ENCODE results near the gene FOXK1. TPM values are rescaled to one million over a fixed set of nuclear protein-coding genes. Genes with fewer than 3 reads are reported as not detected.

FOXK1 gene
- total and polyA plus RNA-seq, 2 experiments from 2014 or later: 2.3 to 12.7 TPM

GRCh38 chr7:4799508-4800268 lies 117.6 kb downstream of the FOXK1 start:
- no peaks in the 10 kb centered on the region for H3K27me3 ChIP-seq (ENCODE audit: insufficient read depth)
- Mint-ChIP-seq H3K27me3 (ENCODE audit: insufficient read depth, low read depth, poor library complexity) (peaks cover 2% of the 10 kb centered on the region), H3K36me3 (ENCODE audit: low read depth) (no peaks in the 10 kb centered on the region; the same call in 2 of the 3 replicates), H3K27ac (no peak overlapping the region), H3K4me3 (no peak overlapping the region), H3K4me1 (peaks cover 7% of the 10 kb centered on the region; the same call in 2 of the 3 replicates), H3K9me3 (no peaks in the 10 kb centered on the region; the same call in 2 of the 3 replicates)
- H3K36me3 ChIP-seq (ENCODE audit: insufficient read depth): no peaks in the 10 kb centered on the region
- H3K79me2 ChIP-seq (replicated peaks; ENCODE audit: insufficient read depth): no peaks in the 10 kb centered on the region
- H3K4me1 ChIP-seq (ENCODE audit: insufficient read depth): peaks cover 4% of the 10 kb centered on the region; the same call in 1 of the 2 replicates
- no peak overlapping the region for H3K27ac ChIP-seq (ENCODE audit: low read depth)
- TF ChIP-seq ZNF462 (CRISPR knock-in tag; IDR thresholded peaks at IDR 0.05) (no peak), ZNF114 (CRISPR knock-in tag; IDR thresholded peaks at IDR 0.05) (no peak), STAT1 (IDR thresholded peaks at IDR 0.05; ENCODE audit: unreplicated experiment) (no peak), JUNB (IDR thresholded peaks at IDR 0.05; ENCODE audit: unreplicated experiment) (no peak), NANOG (IDR thresholded peaks at IDR 0.05; ENCODE audit: borderline replicate concordance) (no peak), POLR2AphosphoS5 (IDR thresholded peaks at IDR 0.05; ENCODE audit: low read depth) (no peak), EZH2 (IDR thresholded peaks at IDR 0.05; ENCODE audit: low read depth, unreplicated experiment) (no peak)
- H4K20me1 ChIP-seq (replicated peaks; ENCODE audit: insufficient read depth): no peaks in the 10 kb centered on the region; the same call in 1 of the 2 replicates
- no peaks in the 10 kb centered on the region for H3K9me2 ChIP-seq (ENCODE audit: insufficient read depth)
- H3K4me3 ChIP-seq: no peak overlapping the region
- no peak overlapping the region for H3K4me2 ChIP-seq
- no peaks in the 10 kb centered on the region for H3F3A ChIP-seq (replicated peaks; ENCODE audit: low read depth)
- H2AFZ ChIP-seq: no peak overlapping the region
- ATAC-seq: peak; percentile 7
- no peak for DNase-seq (ENCODE audit: low spot score)
